IPS-18c (cell line): Measurements from ENCODE around the gene LRRC61.

Experiments
- H3K4me3 ChIP-seq: 2 replicates; pipeline ENCODE4 v1.7.0; 2013; ENCODE audit warnings: low read depth, mild to moderate bottlenecking, low read length, moderate library complexity; ENCODE audit not compliant: insufficient read depth
- H3K9me3 ChIP-seq: one replicate; pipeline ENCODE4 v1.6.1; 2013; ENCODE audit warnings: mild to moderate bottlenecking, low read length, moderate library complexity; ENCODE audit not compliant: control insufficient read depth, insufficient read depth

The LRRC61 gene

DNA sequence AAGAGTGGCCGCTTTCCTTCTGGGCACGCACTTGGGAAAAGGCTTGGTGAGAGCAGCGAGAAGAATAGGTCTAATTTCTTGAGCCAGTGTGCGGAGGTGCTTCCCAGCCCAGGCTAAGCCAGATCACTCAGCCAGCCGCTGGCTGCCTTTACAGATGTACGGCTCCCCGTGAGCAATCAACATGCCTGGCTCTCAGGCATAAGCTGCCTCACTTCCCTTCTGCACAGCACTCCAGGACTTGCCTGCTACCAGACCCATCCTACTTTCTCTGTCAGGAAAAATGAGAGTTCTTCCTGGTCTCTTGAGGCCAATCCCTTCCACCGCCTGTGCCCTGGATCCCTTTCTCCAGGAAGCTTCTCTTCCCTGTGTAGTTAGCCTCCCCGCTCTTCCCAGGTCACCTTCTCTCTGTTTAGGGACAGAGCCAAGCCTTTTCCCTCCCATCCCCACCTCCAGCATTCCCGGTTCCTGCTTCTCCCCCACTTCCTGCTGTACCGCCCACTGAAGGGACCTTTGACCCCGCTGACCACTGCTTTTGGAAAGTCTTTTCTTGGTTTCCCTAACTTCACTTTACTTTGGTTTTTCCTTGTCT lies 1.3 kb downstream of the LRRC61 start:
- peak overlapping the region; percentile 71 for H3K4me3 ChIP-seq
- no peaks in the 10 kb centered on the region for H3K9me3 ChIP-seq

DNA sequence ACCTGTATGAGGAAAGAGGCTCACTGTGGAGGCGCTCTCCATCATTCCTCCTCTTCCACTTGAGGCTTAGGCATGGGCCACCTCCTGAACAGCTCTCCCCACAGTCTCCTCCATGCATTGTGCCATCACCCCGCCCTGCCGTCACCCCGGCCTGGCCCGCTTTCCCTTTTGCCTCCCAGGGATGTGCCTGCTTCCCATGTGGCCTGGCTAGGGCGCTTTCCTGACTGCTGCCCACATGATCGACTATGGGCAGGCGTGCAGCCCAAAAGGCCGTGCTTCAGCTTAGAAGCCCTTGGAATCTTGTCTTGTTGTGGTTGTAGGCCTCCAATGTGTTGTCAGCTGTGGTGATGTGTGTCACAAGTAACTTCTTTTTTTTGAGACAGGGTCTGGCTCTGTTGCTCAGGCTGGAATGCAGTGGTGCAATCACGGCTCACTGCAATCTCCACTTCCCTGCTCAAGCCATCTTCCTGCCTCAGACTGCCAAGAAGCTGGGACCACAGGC lies 2.0 kb downstream of the LRRC61 start:
- Histone ChIP-seq H3K4me3 (no peak overlapping the region), H3K9me3 (peaks cover 3% of the 10 kb centered on the region)

DNA sequence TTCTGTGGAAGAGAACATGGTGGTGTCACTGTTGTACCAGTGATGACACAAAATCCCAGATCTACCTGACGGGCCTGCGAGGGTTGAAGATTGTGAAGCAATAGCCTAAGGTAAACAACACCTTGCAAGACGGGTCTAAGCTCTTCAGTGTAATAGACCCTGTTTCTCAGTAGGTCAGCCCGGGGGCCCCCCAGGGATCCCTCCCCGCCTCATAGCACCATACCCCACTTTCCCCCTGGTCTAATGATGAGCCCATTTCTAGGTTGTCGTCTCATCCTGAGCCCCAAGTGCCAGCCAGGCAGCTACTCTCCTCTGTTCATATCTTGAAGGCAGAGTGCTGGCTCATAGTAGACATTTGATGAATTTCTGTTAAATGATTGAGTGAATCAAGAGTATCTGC lies 2.7 kb downstream of the LRRC61 start:
- peaks cover 3% of the 10 kb centered on the region for H3K9me3 ChIP-seq

DNA sequence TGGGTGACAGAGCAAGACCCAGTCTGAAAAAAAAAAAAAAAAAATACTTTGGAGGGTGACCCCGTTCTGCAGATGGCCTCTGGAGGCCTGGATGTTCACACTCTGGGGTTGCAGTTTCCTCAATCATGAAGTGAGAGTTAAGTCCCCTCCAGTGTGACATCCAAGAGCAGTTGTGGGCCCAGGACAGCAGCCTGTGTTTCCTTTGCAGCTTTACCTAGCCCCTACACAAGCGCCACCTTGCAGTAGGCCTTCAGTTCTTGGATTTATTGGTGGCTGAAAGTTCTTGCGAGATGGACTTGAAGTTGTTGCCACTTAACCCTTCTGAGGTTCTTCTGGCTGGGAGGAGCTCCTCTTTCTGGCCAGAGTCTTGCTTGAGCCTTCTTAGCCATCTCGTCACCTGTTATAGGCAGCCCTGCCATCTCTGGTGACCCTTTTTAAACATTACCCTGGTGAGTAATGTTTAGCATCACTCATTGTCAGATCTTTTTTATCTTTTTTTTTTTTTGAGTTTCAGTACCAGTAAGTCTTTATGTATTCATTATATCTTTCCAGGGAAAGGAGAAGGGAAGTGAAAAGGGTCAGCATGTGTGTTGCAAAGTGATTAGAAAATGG lies 3.6 kb downstream of the LRRC61 start:
- Histone ChIP-seq H3K9me3 (peaks cover 3% of the 10 kb centered on the region), H3K4me3 (no peak overlapping the region)

More for the DNA sequence above, 2.7 kb downstream of the LRRC61 start:
- H3K4me3 ChIP-seq, result no peak overlapping the region

DNA sequence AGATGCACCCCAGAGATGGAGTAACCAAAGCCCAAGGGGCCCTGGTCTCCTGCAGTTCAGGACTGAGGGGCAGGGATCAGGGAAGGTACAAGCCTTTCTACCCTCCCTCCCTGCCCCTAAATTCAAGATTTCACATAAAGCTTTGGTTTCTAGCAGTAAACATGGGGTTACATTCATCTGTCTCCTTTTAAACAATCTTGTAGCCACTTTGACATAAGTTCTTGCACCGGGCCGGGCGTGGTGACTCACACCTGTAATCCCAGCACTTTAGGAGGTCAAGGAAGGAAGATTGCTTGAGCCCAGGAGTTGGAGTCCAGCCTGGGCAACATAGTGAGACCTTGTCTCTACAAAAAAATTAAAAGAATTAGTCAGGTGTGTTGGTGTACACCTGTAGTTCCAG lies 4.2 kb downstream of the LRRC61 start:
- Histone ChIP-seq H3K9me3 (peaks cover 3% of the 10 kb centered on the region), H3K4me3 (no peak overlapping the region)

DNA sequence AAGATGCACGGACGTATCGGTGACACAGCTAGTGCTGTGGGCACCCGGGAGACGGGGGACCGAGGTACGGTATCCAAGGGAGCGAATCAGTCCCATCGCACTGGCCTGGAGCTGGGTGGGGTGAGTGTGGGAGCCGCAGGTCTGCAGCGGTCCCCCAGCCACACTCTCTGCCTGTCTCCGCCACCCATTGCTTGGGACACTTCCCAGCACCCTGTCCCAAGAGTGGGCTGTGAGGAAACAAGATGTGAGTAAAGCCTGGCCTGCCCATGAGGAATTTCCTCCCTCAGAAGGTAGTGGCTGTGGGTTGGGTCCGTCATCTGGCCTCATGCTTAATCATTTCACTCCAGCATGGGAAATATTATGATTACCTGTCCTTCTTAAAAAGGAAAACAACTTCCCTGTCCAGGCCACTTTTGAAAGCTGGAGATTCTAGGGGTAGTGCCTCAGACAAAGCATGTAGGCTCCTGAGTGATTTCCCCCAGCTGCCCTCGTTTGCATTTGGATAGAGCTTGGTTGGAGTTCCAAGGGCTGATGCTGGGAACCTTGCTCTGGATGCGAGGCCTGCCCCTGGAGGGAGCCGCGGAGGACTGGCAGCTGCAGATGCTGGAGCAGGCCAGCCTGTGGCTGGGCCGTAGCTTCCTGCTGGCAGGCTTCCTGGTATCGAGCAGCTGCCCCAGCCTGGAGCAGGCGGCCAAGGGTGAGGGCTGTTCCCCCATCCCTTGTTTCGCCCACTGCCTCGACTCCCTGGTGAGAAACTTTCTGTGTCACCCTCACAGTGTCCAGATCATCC lies 6.4 kb downstream of the LRRC61 start:
- Histone ChIP-seq H3K9me3 (peaks cover 3% of the 10 kb centered on the region), H3K4me3 (no peak overlapping the region)

DNA sequence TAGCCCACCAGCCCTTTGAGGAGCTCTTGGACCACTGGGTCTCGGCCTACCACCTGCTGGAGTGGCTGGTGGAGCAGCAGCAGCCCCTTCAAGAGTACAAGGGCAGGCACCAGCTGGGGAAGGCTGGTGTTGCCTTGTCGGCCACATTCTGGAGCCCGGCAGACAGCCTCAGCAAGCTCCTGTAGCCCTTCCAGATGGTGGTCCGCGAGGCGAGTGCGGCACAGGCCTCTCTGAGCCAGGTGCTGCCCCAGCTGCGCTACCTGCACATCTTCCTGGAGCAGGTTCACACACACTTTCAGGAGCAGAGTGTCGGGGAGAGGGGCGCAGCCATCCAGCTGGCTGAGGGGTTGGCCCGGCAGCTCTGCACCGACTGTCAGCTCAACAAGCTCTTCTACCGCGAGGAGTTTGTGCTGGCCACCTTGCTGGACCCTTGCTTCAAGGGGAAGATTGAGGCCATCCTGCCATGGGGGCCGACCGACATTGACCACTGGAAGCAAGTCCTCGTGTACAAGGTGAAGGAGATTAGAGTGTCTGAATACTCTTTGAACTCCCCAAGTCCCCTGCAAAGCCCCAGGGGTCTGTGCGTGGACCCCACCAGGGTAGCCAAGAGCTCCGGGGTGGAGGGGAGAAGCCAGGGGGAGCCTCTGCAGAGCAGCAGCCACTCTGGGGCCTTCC lies 7.2 kb downstream of the LRRC61 start:
- H3K4me3 ChIP-seq, result no peak overlapping the region; the same call in 1 of the 2 replicates
- peaks cover 3% of the 10 kb centered on the region for H3K9me3 ChIP-seq

DNA sequence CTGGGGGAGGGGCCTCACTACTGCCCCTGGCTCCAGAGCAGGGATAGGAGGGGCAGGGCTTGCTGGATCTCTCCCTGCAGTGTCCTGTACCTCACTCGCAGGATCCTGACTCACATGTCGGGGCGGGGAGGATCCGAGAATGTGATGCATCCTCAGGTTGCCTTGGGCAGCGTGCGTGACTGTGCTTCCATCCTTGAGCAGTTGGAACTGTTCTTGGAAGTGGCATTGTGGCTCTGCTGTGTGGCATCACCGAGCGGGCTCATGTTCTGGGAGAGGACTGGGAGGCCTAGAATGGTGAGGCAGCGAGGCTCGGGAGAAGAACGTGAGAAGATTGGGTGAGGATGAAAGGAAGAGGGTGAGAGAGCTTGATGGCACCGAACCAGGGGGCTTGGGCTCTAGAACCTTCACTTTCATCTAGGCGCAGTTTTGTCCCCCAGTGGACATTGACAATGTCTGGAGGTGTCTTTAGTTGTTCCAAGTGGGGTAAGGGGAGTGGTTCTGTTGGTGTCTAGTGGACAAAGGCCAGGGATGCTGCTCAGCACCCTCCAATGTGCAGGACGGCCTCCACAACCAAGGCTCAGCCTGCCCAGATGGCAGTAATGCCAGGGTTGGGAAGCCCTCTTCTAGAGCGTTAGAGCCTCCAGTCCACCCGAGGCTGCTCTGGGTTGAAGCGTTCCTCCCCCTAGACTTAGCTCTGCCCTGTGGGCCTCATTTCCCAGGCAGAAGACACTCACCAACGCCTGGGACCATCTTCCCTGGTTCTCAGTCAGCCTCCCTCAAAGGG lies 9.9 kb downstream of the LRRC61 start:
- H3K9me3 ChIP-seq, result peaks cover 3% of the 10 kb centered on the region
- H3K4me3 ChIP-seq, result no peak overlapping the region

DNA sequence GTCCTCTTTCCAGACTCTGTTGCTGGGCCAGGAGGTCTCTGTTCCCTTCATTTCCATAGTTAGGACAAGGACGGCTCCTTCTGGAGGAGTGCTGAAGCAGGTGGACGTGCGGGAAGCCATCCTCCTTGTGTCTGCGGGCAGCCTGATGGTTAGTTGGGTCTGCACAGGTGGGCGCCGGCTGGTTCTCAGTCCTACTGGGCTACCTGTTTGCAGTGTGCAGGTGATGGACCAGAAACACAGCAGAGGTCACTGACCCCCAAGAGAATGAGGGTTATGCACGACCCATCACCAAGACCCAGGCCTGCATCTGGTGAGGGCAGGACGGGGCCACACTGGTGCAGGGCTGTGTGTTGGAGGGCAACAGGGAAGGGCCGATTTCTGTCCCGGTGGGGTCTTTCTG lies 10.5 kb downstream of the LRRC61 start:
- Histone ChIP-seq H3K4me3 (no peak overlapping the region), H3K9me3 (peaks cover 3% of the 10 kb centered on the region)

DNA sequence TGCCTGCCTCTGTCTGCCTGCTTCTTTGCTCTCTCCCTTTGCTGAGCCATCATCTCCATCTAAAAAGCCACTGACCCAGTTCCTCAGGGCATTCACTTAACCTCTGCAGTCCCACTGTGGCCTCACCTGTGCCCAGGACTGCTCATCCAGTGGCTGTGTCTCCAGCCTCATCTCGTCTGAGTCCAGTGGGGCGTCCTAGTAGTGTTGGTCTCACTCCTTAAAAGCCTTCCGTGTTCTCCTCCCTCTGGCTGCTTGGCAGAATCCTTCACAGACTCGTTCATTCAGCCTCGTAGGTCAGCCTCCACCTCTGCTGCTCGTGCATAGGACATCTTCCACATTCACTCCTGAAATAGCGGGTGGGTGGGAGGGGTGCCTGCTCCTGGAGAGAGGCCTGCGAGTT lies 11.0 kb downstream of the LRRC61 start:
- Histone ChIP-seq H3K9me3 (peaks cover 3% of the 10 kb centered on the region), H3K4me3 (no peak overlapping the region)

DNA sequence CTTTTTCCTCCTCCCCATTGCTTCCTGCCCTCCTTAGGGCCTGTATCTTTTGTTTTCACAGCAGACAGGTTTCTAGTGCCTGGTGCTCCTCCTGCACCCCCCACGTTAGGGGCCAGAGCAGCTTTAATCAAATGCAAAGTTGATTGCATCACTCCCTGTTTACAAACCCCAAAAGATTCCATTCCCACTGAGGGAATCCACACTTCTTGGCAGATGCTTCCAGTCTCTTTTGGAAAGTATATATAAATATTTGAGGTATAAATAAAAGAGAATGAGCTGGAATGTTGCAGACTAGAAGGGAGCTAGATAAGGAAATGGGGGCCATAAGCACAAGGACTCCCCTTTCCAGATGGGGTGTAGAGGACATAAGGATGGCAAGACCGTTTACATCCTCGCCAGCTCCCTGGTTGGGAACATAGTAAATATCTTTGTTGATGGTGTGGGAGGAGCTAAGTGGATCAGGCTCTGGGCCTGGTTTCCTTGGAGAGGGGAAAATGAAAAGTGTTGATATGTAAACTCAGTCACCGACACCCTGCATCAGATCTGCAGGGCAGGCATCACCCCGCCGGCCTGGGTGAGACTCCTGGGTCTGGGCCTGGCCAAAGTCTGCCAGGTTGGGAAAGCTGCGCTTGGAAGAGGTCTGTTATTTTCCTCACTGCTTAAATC lies 12.1 kb downstream of the LRRC61 start:
- H3K4me3 ChIP-seq, result no peak overlapping the region
- no peaks in the 10 kb centered on the region for H3K9me3 ChIP-seq

DNA sequence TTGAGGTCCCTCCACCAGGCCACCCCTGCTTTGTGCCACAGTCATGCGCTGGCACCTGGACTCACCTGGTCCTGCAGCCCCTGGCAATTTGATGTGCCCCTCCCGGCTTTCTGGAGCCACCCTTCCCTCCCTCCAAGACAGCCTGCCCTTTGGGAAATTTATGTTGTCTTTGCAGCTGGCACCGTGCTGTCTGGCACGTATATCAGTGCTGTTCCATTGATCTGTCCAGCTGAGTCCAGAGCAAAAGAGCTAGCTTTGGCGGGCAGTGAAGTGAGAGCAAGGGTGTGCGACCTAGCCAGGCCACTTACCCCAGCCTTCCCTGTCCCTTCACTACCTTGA lies 12.6 kb downstream of the LRRC61 start:
- no peaks in the 10 kb centered on the region for H3K9me3 ChIP-seq

DNA sequence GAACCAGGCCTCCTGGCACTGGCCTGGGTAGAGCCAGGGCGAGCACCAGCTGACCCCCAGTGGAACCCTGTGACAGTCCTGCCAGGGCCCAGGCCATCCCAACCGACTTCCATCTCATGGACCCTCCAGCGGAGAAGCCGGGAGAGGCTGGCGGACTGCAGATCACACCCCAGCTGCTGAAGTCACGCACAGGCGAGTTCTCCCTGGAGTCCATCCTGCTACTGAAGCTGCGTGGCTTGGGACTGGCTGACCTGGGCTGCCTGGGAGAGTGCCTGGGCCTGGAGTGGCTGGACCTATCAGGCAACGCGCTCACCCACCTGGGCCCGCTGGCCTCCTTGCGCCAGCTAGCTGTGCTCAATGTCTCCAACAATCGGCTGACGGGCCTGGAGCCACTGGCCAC lies 13.6 kb downstream of the LRRC61 start:
- no peaks in the 10 kb centered on the region for H3K9me3 ChIP-seq
- no peak overlapping the region for H3K4me3 ChIP-seq

More for the DNA sequence above, 12.6 kb downstream of the LRRC61 start:
- no peak overlapping the region for H3K4me3 ChIP-seq

DNA sequence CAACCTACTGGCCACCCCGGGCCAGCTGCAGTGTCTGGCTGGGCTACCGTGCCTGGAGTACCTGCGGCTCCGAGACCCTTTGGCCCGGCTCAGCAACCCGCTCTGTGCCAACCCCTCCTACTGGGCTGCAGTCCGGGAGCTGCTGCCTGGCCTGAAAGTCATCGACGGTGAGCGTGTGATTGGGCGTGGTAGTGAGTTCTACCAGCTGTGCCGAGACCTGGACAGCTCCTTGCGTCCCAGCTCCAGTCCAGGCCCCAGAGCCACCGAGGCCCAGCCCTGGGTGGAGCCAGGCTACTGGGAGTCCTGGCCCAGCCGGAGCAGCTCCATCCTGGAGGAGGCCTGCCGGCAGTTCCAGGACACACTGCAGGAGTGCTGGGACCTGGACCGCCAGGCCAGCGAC lies 14.0 kb downstream of the LRRC61 start:
- Histone ChIP-seq H3K9me3 (no peaks in the 10 kb centered on the region), H3K4me3 (no peak overlapping the region)

DNA sequence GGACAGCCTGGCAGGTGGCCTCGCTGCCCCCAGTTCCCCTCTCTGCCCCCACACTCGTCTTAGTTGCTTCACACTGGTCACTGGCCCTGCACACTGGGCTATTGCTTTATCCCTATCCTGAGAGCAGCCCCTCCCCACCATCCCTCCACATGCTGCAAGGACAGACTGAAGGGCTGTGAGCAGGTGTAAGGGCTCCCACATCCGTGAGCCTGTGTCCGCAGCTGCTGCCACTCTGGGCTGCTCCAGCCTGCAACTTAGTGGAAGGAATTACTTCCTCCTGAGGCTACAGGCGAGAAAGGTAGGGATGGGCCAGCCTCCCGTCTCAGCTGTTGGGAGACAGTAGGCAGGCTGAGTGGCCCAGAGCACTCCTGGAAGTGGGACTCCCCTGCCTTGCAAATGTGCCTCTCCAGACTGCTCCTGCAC lies 14.5 kb downstream of the LRRC61 start:
- no peak overlapping the region for H3K4me3 ChIP-seq
- no peaks in the 10 kb centered on the region for H3K9me3 ChIP-seq

DNA sequence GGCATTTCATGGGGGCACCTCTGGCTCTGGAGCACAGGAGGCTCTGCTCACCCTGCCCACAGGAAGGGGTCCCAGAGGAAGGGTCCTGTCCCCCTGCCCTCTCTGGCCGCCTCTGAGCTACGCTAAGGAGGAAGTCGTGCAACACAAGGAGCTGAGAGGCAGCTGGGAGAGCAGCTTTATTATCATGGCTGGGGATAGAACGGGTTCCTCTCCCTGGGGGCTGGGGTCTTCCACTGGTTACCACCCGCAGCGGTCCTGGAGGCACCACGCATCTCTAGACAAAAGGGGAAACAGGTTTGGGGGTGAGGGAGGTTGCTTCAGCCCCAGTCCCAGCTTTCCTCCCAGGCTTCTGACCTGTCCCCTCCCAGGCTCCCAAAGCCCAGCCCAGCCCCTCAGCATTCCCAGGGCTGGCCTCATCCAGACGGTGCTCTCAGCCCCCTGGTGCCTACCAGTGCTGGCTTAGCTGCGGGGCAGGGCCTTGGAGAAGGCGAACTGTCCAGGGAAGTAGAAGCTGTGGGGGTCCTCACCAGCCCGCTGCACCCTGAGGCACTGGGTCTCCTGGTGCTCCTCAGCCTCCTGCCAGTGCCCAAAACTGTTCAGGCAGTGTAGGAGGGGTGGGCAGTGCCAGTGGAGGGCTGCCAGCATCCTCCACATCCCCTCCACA lies 15.1 kb downstream of the LRRC61 start:
- no peaks in the 10 kb centered on the region for H3K9me3 ChIP-seq
- no peak overlapping the region for H3K4me3 ChIP-seq
